Ishikawa (cell line): ENCODE results near the gene BCL2L13.

Experiments
- CEBPB ChIP-seq: IDR thresholded peaks from 2 replicates; pipeline ENCODE4 v1.6.1; 2012
- CREB1 ChIP-seq: IDR thresholded peaks from 2 replicates; pipeline ENCODE4 v1.6.1; 2012; ENCODE audit warnings: low read depth
- EGR1 ChIP-seq: IDR thresholded peaks from 2 replicates; pipeline ENCODE4 v1.6.1; 2012
- EP300 ChIP-seq: IDR thresholded peaks from 2 replicates; pipeline ENCODE4 v1.6.1; 2012; ENCODE audit warnings: borderline replicate concordance
- FOXM1 ChIP-seq: IDR thresholded peaks from 2 replicates; pipeline ENCODE4 v1.6.1; 2012; ENCODE audit warnings: low read depth, borderline replicate concordance
- MAX ChIP-seq: IDR thresholded peaks from 2 replicates; pipeline ENCODE4 v1.6.1; 2012
- NFIC ChIP-seq: IDR thresholded peaks from 2 replicates; pipeline ENCODE4 v1.6.1; 2012
- RAD21 ChIP-seq: IDR thresholded peaks from 2 replicates; pipeline ENCODE4 v1.6.1; 2012; ENCODE audit warnings: low read depth
- REST ChIP-seq: IDR thresholded peaks from 2 replicates; pipeline ENCODE4 v1.6.1; 2012; ENCODE audit warnings: low read depth, mild to moderate bottlenecking
- TAF1 ChIP-seq: IDR thresholded peaks from 2 replicates; pipeline ENCODE4 v1.6.1; 2012; ENCODE audit warnings: low read depth, mild to moderate bottlenecking
- TCF12 ChIP-seq: IDR thresholded peaks from 2 replicates; pipeline ENCODE4 v1.6.1; 2012; ENCODE audit warnings: low read depth
- TEAD4 ChIP-seq: IDR thresholded peaks from 2 replicates; pipeline ENCODE4 v1.6.1; 2012
- USF1 ChIP-seq: IDR thresholded peaks from 2 replicates; pipeline ENCODE4 v1.6.1; 2012
- YY1 ChIP-seq: IDR thresholded peaks from 2 replicates; pipeline ENCODE4 v1.6.1; 2012; ENCODE audit warnings: low read depth
- ZBTB7A ChIP-seq: IDR thresholded peaks from 2 replicates; pipeline ENCODE4 v1.6.1; 2012; ENCODE audit warnings: low read depth

The BCL2L13 gene

GRCh38 chr22:17664414-17665055 lies 26.0 kb downstream of the BCL2L13 start:
- no peak for TF ChIP-seq FOXM1
- TF ChIP-seq NFIC: no peak
- TF ChIP-seq MAX: no peak
- no peak for TF ChIP-seq EP300
- no peak for TF ChIP-seq TAF1
- TF ChIP-seq TEAD4: no peak
- no peak for TF ChIP-seq YY1

- no peak for TF ChIP-seq USF1
- TF ChIP-seq NFIC: no peak
- TF ChIP-seq EGR1: no peak
- TF ChIP-seq RAD21: no peak
- no peak for TF ChIP-seq TEAD4
- no peak for TF ChIP-seq EP300
- no peak for TF ChIP-seq MAX
- no peak for TF ChIP-seq CREB1
- TF ChIP-seq REST: no peak
- no peak for TF ChIP-seq TCF12
- no peak for TF ChIP-seq TAF1
These were observed 26.7 kb downstream of the BCL2L13 start for GRCh38 chr22:17665248-17665647.

- TF ChIP-seq ZBTB7A: no peak
- no peak for TF ChIP-seq TEAD4
- TF ChIP-seq REST: no peak
- TF ChIP-seq YY1: no peak
- TF ChIP-seq MAX: no peak
- no peak for TF ChIP-seq USF1
- TF ChIP-seq CEBPB: no peak
- no peak for TF ChIP-seq CREB1
These were observed 27.3 kb downstream of the BCL2L13 start for GRCh38 chr22:17665854-17666253.

- no peak for TF ChIP-seq YY1
- TF ChIP-seq CREB1: no peak
- no peak for TF ChIP-seq TCF12
- TF ChIP-seq RAD21: no peak
- no peak for TF ChIP-seq NFIC
- no peak for TF ChIP-seq ZBTB7A
- TF ChIP-seq TAF1: no peak
- TF ChIP-seq FOXM1: no peak
- no peak for TF ChIP-seq MAX
- no peak for TF ChIP-seq USF1
- TF ChIP-seq TEAD4: no peak
- TF ChIP-seq EP300: no peak
- TF ChIP-seq REST: no peak
- TF ChIP-seq EGR1: no peak
- no peak for TF ChIP-seq CEBPB
These were observed 33.9 kb downstream of the BCL2L13 start for GRCh38 chr22:17672417-17672991.
